Body of pancreas (tissue), 4 donors: ENCODE results near the gene ZFR. TPM values are rescaled to one million over a fixed set of nuclear protein-coding genes. Genes with fewer than 3 reads are reported as not detected.

ENCODE experiments used
- ATAC-seq: fragments of 150-250 bp; one replicate; pipeline ENCODE4 v1.9.1; 2016
- DNase-seq, 4 donors: peaks; one replicate each; pipeline ENCODE4 v3.0.0-alpha.2; 2019
- H3K27ac ChIP-seq, 4 donors: fragments of 200-600 bp; sonication (generic); 1 replicate in 3 of 4; 2 replicates in 1 of 4; pipeline versions ENCODE4 v1.5.1 to v1.6.1; 2016 to 2019; ENCODE audit warnings: mild to moderate bottlenecking in 1 of 4, mixed read lengths in 1 of 4, moderate library complexity in 1 of 4
- H3K27me3 ChIP-seq, 2 donors: fragments of 200-600 bp; sonication (generic); one replicate each; pipeline ENCODE4 v1.6.0; 2016; ENCODE audit warnings: mild to moderate bottlenecking in 1 of 2
- H3K36me3 ChIP-seq, 2 donors: fragments of 200-600 bp; sonication (generic); replicated peaks in 1 of 2; 2 replicates each; pipeline ENCODE4 v1.5.1; 2016; ENCODE audit warnings: low read depth in 2 of 2; ENCODE audit not compliant: insufficient read depth in 1 of 2
- H3K4me1 ChIP-seq: fragments of 200-600 bp; sonication (generic); one replicate; pipeline ENCODE4 v1.6.0; 2016
- H3K4me3 ChIP-seq, 2 donors: fragments of 200-600 bp; sonication (generic); 1 replicate in 1 of 2; 2 replicates in 1 of 2; pipeline ENCODE4 v1.5.1; 2016 to 2019
- H3K9me3 ChIP-seq, 3 donors: fragments of 200-600 bp; sonication (generic); 1 replicate in 2 of 3; 2 replicates in 1 of 3; pipeline ENCODE4 v1.5.1; 2016
- CTCF ChIP-seq, 7 experiments: fragments of 450-650 bp in 4 of 7; fragments of 200-600 bp in 3 of 7; sonication (generic) in 3 of 7; IDR thresholded peaks; one replicate each; pipeline ENCODE4 v1.5.1; 2016 to 2019; ENCODE audit warnings: antibody characterized with exemption in 7 of 7
- POLR2A ChIP-seq, 3 donors: fragments of 450-650 bp; IDR thresholded peaks; one replicate each; pipeline ENCODE4 v1.6.1; 2016; ENCODE audit warnings: antibody characterized with exemption in 3 of 3, mild to moderate bottlenecking in 2 of 3
- WGBS, 2 donors: methylation state at CpG; one replicate each; pipeline ENCODE4 v1.1.5; 2017; 5-methylcytosine and 5-hydroxymethylcytosine counted together
- intact Hi-C: fragments of 100-400 bp; cut with DNase I; formaldehyde crosslinking; loops from one replicate; pipeline ENCODE4 v1.15.1; 2023
- total RNA-seq, 2 donors: library from RNA; depleted of rRNA; stranded (reverse); fragments of >200 nt; gene quantifications; one replicate each; pipeline ENCODE4 v1.1.0, GENCODE V29; 2016

ZFR gene
- total RNA-seq, 2 donors from 2014 or later = 25.1 to 48.0 TPM

GRCh38 chr5:32461441-32462120 is 17.0 kb upstream of the ZFR start:
- no peaks in the 10 kb centered on the region for H3K36me3 ChIP-seq
- no peak for TF ChIP-seq CTCF (IDR thresholded peaks at IDR 0.05)
- TF ChIP-seq POLR2A (IDR thresholded peaks at IDR 0.05) = no peak
- intact Hi-C loops = no loop called here
- ATAC-seq (no peak), DNase-seq (no peak)
- H3K27ac ChIP-seq = no peak overlapping the region
- no peak overlapping the region for H3K4me3 ChIP-seq
- WGBS, 2 donors = 75 to 76% methylated on average over 6 of the region's 6 CpGs
- H3K4me1 ChIP-seq = no peaks in the 10 kb centered on the region
- no peaks in the 10 kb centered on the region for H3K9me3 ChIP-seq
- no peaks in the 10 kb centered on the region for H3K27me3 ChIP-seq

GRCh38 chr5:32460702-32461101 is 16.2 kb upstream of the ZFR start:
- Histone ChIP-seq H3K27ac (no peak overlapping the region), H3K27me3 (no peaks in the 10 kb centered on the region), H3K4me3 (no peak overlapping the region), H3K4me1 (no peaks in the 10 kb centered on the region), H3K36me3 (no peaks in the 10 kb centered on the region), H3K9me3 (no peaks in the 10 kb centered on the region)
- intact Hi-C loops = no loop called here
- WGBS, 2 donors = 76 to 90% methylated on average over 2 of the region's 2 CpGs
- TF ChIP-seq CTCF (IDR thresholded peaks at IDR 0.05) (no peak), POLR2A (IDR thresholded peaks at IDR 0.05) (no peak)
- no peak for DNase-seq
- no peak for ATAC-seq

DNA sequence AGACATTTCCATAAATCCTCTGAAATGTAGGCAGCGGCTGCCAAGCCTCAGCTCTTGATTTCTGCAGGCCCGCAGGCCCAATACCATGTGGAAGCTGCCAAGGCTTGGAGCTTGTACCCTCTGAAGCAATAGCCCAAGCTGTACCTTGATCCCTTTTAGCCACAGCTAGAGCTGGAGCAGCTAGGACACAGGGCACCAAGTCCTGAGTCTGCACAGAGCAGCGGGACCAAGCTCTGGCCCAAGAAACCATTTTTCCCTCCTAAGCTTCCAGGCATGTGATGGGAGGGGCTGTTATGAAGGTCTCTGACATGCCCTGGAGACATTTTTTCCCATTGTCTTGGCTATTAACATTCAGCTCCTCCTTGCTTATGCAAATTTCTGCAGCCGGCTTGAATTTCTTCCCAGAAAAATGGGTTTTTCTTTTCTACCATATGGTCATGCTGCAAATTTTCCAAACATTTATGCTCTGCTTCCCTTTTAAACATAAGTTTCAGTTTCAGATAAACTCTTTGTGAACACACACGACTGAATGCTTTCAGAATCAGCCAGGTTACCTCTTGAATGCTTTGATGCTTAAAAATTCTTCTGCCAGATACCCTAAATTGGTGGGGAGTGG is 14.4 kb upstream of the ZFR start:
- ATAC-seq = no peak
- H3K36me3 ChIP-seq = no peaks in the 10 kb centered on the region
- H3K27me3 ChIP-seq = no peaks in the 10 kb centered on the region
- 84 to 91% methylated on average over 5 of the region's 5 CpGs for WGBS, 2 donors
- no peaks in the 10 kb centered on the region for H3K9me3 ChIP-seq
- intact Hi-C loops = no loop called here
- no peak overlapping the region for H3K27ac ChIP-seq
- no peaks in the 10 kb centered on the region for H3K4me1 ChIP-seq
- TF ChIP-seq CTCF (IDR thresholded peaks at IDR 0.05) (no peak), POLR2A (IDR thresholded peaks at IDR 0.05) (no peak)
- no peak for DNase-seq
- no peak overlapping the region for H3K4me3 ChIP-seq

GRCh38 chr5:32455311-32455710 is 10.8 kb upstream of the ZFR start:
- H3K4me1 ChIP-seq = no peaks in the 10 kb centered on the region
- no peak overlapping the region for H3K27ac ChIP-seq
- no peaks in the 10 kb centered on the region for H3K36me3 ChIP-seq
- ATAC-seq (no peak), DNase-seq (no peak)
- 87 to 91% methylated on average over 6 of the region's 6 CpGs for WGBS, 2 donors
- intact Hi-C loops = no loop called here
- TF ChIP-seq POLR2A (IDR thresholded peaks at IDR 0.05) (no peak), CTCF (IDR thresholded peaks at IDR 0.05) (no peak)
- H3K9me3 ChIP-seq = no peaks in the 10 kb centered on the region
- H3K27me3 ChIP-seq = no peaks in the 10 kb centered on the region
- H3K4me3 ChIP-seq = no peak overlapping the region

DNA sequence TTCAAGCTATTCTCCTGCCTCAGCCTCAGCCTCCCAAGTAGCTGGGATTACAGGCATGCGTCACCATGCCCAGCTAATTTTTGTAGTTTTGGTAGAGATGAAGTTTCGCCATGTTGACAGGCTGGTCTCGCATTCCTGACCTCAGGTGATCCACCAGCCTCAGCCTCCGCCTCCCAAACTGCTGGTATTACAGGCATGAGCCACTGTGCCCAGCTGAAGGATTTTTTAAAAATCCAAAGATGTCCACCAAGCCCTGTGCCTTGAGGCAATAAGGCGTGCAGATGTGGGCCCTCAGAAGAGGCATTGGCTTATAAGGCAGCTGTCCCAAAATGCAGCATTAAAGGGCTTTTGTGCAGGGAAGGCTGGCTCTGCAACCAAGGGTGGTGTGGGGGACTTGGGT is 10.3 kb upstream of the ZFR start:
- ATAC-seq = no peak
- H3K4me3 ChIP-seq = no peak overlapping the region
- TF ChIP-seq POLR2A (IDR thresholded peaks at IDR 0.05) (no peak), CTCF (IDR thresholded peaks at IDR 0.05) (no peak)
- no peak for DNase-seq
- WGBS, 2 donors = 89 to 100% methylated on average over 4 to 5 of the region's 5 CpGs
- H3K27me3 ChIP-seq = no peaks in the 10 kb centered on the region
- no peak overlapping the region for H3K27ac ChIP-seq
- H3K36me3 ChIP-seq = no peaks in the 10 kb centered on the region
- no peaks in the 10 kb centered on the region for H3K9me3 ChIP-seq
- H3K4me1 ChIP-seq = no peaks in the 10 kb centered on the region
- intact Hi-C loops = no loop called here
